Caco-2 (cell line): ENCODE measurements around the gene LIMA1. TPM values are rescaled to one million over a fixed set of nuclear protein-coding genes. Genes with fewer than 3 reads are reported as not detected.

ENCODE experiments used
- BruUV-seq: library from RNA; stranded (reverse); fragments of 400-500 nt; replicated peaks from 2 replicates; lab custom pipeline; 2021; lab: Mats Ljungman, UMichigan
- CTCF ChIA-PET: fragments of 300-600 bp; sonication (Branson Sonifier 250); formaldehyde crosslinking; loops from one replicate; lab custom pipeline; 2022; ENCODE audit warnings: antibody characterized with exemption; lab: Charles Lee
- POLR2A ChIA-PET: fragments of 300-600 bp; sonication (Branson Sonifier 250); formaldehyde crosslinking; loops from one replicate; lab custom pipeline; 2022; ENCODE audit warnings: antibody characterized with exemption; lab: Charles Lee
- DNase-seq, 2 experiments: peaks; one replicate each; pipeline versions ENCODE4 v3.0.0 to v3.0.0-alpha.2; 2020 to 2022
- H3K27me3 ChIP-seq: replicated peaks from 2 replicates; pipeline ENCODE4 v1.6.0; 2011; ENCODE audit warnings: low read length; ENCODE audit not compliant: control insufficient read depth, insufficient read depth
- H3K36me3 ChIP-seq: 2 replicates; pipeline ENCODE4 v1.5.1; 2011; ENCODE audit warnings: low read length; ENCODE audit not compliant: control insufficient read depth, insufficient read depth
- H3K4me1 ChIP-seq: fragments of 250-450 bp; sonication (Bioruptor Pico); 2 replicates; pipeline ENCODE4 v1.5.1; 2020; ENCODE audit warnings: mild to moderate bottlenecking
- H3K4me3 ChIP-seq: 2 replicates; pipeline ENCODE4 v1.5.1; 2011; ENCODE audit warnings: low read depth, mild to moderate bottlenecking, control low read depth, low read length
- H3K9me3 ChIP-seq: fragments of 250-450 bp; sonication (Bioruptor Pico); 2 replicates; pipeline ENCODE4 v1.5.1; 2020; ENCODE audit warnings: mild to moderate bottlenecking, moderate library complexity
- H3K27ac Mint-ChIP-seq: one replicate; pipeline ENCODE4 v1.8.0; 2022; ENCODE audit warnings: mixed read lengths; ENCODE audit not compliant: unreplicated experiment
- H3K27me3 Mint-ChIP-seq: one replicate; pipeline ENCODE4 v1.8.0; 2022; ENCODE audit warnings: mixed read lengths; ENCODE audit not compliant: insufficient read depth, unreplicated experiment
- H3K36me3 Mint-ChIP-seq: one replicate; pipeline ENCODE4 v1.8.0; 2022; ENCODE audit warnings: mild to moderate bottlenecking, mixed read lengths; ENCODE audit not compliant: insufficient read depth, unreplicated experiment
- H3K4me1 Mint-ChIP-seq: one replicate; pipeline ENCODE4 v1.8.0; 2022; ENCODE audit warnings: low read depth, mixed read lengths; ENCODE audit not compliant: unreplicated experiment
- H3K4me3 Mint-ChIP-seq: one replicate; pipeline ENCODE4 v1.8.0; 2022; ENCODE audit warnings: mild to moderate bottlenecking, moderate library complexity, mixed read lengths; ENCODE audit not compliant: unreplicated experiment
- H3K9me3 Mint-ChIP-seq: one replicate; pipeline ENCODE4 v1.8.0; 2022; ENCODE audit warnings: mixed read lengths; ENCODE audit not compliant: unreplicated experiment
- CTCF ChIP-seq, 2 experiments: fragments of 200-600 bp in 1 of 2; IDR thresholded peaks; 1 replicate in 1 of 2; 2 replicates in 1 of 2; pipeline versions ENCODE4 v1.5.1 to v1.8.0; 2011 to 2022; ENCODE audit warnings: antibody characterized with exemption in 1 of 2, control low read depth in 1 of 2, inconsistent platforms in 1 of 2, low read depth in 1 of 2, low read length in 1 of 2, mild to moderate bottlenecking in 1 of 2, moderate library complexity in 1 of 2; ENCODE audit not compliant: insufficient read depth in 1 of 2, severe bottlenecking in 1 of 2, unreplicated experiment in 1 of 2
- intact Hi-C: fragments of 100-400 bp; cut with micrococcal nuclease; formaldehyde crosslinking; loops from one replicate; pipeline ENCODE4 v1.10.0; 2022; ENCODE audit not compliant: unreplicated experiment
- microRNA-seq: library from miRNA; unstranded; fragments of <30 nt; microRNA quantifications from one replicate; pipeline ENCODE4 v1.2.0, GENCODE V29; 2022
- total RNA-seq: library from RNA; stranded (reverse); gene quantifications from 2 replicates; pipeline ENCODE4 v1.2.3, GENCODE V29; 2022

LIMA1 gene
- total RNA-seq, 1 experiment from 2014 or later = 50.3 TPM

DNA sequence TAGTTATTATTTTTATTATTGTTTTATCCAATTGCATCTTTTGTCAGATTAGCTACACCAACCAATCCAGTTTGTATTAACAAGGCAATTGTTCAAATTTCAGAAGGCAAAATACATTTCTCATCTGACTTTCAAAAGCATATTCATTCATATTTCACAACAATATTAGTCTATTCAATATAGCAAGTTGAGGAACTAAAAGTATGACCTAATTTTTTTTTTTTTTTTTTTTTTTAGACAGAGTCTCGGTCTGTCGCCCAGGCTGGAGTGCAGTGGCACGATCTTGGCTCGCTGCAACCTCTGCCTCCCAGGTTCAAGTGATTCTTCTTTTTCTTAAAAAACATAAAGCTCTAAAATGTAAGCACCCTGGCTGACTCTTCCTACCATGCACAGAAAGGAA lies 154.0 kb downstream of the LIMA1 start:
- no peaks in the 10 kb centered on the region for H3K27me3 ChIP-seq
- Mint-ChIP-seq H3K27ac (no peak overlapping the region), H3K27me3 (no peaks in the 10 kb centered on the region), H3K4me1 (no peaks in the 10 kb centered on the region), H3K36me3 (peaks cover 60% of the 10 kb centered on the region), H3K4me3 (no peak overlapping the region), H3K9me3 (no peaks in the 10 kb centered on the region)
- CTCF ChIA-PET = interaction anchor here (0.7 to 4.3 kb wide), 5 partner anchors 8 to 319 kb away, joined by 4 to 24 read pairs (median 5); partner anchors contain the start of gene COX14
- no peak overlapping the region for H3K4me3 ChIP-seq
- TF ChIP-seq CTCF (IDR thresholded peaks at IDR 0.05; ENCODE audit: insufficient read depth in 1 of 2, low read depth in 1 of 2, low read length in 1 of 2, severe bottlenecking in 1 of 2, unreplicated experiment in 1 of 2) = no peak
- no peaks in the 10 kb centered on the region for H3K4me1 ChIP-seq
- no TSS peak for BruUV-seq
- POLR2A ChIA-PET = interaction anchor here (0.7 kb wide), 1 partner anchor 224 kb away, joined by 4 read pairs; no protein-coding TSS in a partner anchor
- no peaks in the 10 kb centered on the region for H3K9me3 ChIP-seq
- intact Hi-C loops = no loop called here
- DNase-seq = no peak
- H3K36me3 ChIP-seq = 0 out of 2 replicates have a peak, but pooled peaks cover 3% of the 10 kb centered on the region

DNA sequence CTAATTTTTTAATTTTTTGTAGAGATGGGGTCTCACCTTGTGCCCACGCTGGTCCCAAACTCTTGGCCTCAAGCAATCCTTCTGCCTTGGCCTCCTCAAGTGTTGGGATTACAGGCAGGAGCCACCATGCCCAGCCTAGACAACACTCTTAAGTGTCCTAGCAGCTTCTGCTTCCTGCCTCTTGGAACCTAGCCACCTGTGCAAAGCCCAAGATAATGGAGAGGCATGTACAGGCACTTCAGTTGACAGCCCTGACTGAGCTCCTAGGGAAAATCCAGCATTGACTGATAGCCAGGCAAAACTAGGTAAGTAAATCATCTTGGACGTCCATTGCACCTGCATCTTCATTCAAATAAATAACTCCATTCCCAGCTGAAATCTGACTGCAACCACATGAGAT lies 155.8 kb downstream of the LIMA1 start:
- TF ChIP-seq CTCF (IDR thresholded peaks at IDR 0.05; ENCODE audit: insufficient read depth in 1 of 2, low read depth in 1 of 2, low read length in 1 of 2, severe bottlenecking in 1 of 2, unreplicated experiment in 1 of 2) = no peak
- Histone ChIP-seq H3K36me3 (peaks cover 3% of the 10 kb centered on the region; the same call in 1 of the 2 replicates), H3K4me1 (no peaks in the 10 kb centered on the region), H3K9me3 (no peaks in the 10 kb centered on the region), H3K27me3 (no peaks in the 10 kb centered on the region), H3K4me3 (no peak overlapping the region)
- ChIA-PET POLR2A (no interaction called here), CTCF (interaction anchor here (4.3 kb wide), 1 partner anchor 16 kb away, joined by 24 read pairs; the partner anchor contains the start of gene COX14)
- peaks cover 55% of the 10 kb centered on the region for H3K36me3 Mint-ChIP-seq
- intact Hi-C loops = no loop called here
- no peak for DNase-seq
- BruUV-seq = no TSS peak
- no peak overlapping the region for H3K27ac Mint-ChIP-seq
- H3K9me3 Mint-ChIP-seq = no peaks in the 10 kb centered on the region
- H3K4me1 Mint-ChIP-seq = no peaks in the 10 kb centered on the region
- H3K27me3 Mint-ChIP-seq = no peaks in the 10 kb centered on the region
- no peak overlapping the region for H3K4me3 Mint-ChIP-seq

Small RNAs within 50 kb of the gene (microRNA-seq; reads per million reads assigned to microRNA genes)
- gene MIR1293 = 1.5 reads per million

Other genes with a start within 250 kb of the LIMA1 start
- 15.6 and 17.8 TPM in 2 replicates for gene ASIC1, start 225.9 kb downstream of the LIMA1 start, total RNA-seq
- 142 and 158 TPM in 2 replicates for gene SMARCD1, start 198.2 kb downstream of the LIMA1 start, total RNA-seq
- gene GPD1, start 179.5 kb downstream of the LIMA1 start, total RNA-seq = 1.5 and 1.9 TPM in 2 replicates
- 85.0 and 86.3 TPM in 2 replicates for gene COX14, start 171.3 kb downstream of the LIMA1 start, total RNA-seq
- gene CERS5, start 116.2 kb downstream of the LIMA1 start, total RNA-seq = 61.6 and 62.6 TPM in 2 replicates
- gene FAM186A, start 113.1 kb upstream of the LIMA1 start, total RNA-seq = not detected in 2 replicates
- 103 and 115 TPM in 2 replicates for gene LARP4, start 117.4 kb upstream of the LIMA1 start, total RNA-seq
- gene DIP2B, start 221.5 kb upstream of the LIMA1 start, total RNA-seq = 32.7 and 34.2 TPM in 2 replicates